PFSK-1 (cell line): ENCODE results near the gene PSIP1.

ENCODE experiments used
- FOXP2 ChIP-seq: optimal IDR thresholded peaks from 2 replicates; pipeline ENCODE3; 2011; ENCODE audit warnings: borderline replicate concordance, control low read depth, inconsistent platforms; ENCODE audit not compliant: insufficient read depth; ENCODE audit errors: extremely low read length, extremely low read depth
- POLR2AphosphoS5 ChIP-seq: IDR thresholded peaks from 2 replicates; pipeline ENCODE4 v1.6.1; 2012; ENCODE audit warnings: low read depth, mild to moderate bottlenecking, control low read depth, low read length, moderate library complexity
- REST ChIP-seq, 2 experiments: IDR thresholded peaks; 2 replicates each; pipeline versions ENCODE4 v1.6.1 to v1.8.0; 2011 to 2012; ENCODE audit warnings: low read depth in 2 of 2, low read length in 2 of 2, control low read depth in 1 of 2, inconsistent platforms in 1 of 2, mild to moderate bottlenecking in 1 of 2, moderate library complexity in 1 of 2; ENCODE audit not compliant: insufficient read depth in 1 of 2
- SIN3A ChIP-seq: IDR thresholded peaks from 2 replicates; pipeline ENCODE4 v1.6.1; 2012; ENCODE audit warnings: mild to moderate bottlenecking, low read length, moderate library complexity, borderline replicate concordance; ENCODE audit not compliant: insufficient read depth
- TAF1 ChIP-seq: IDR thresholded peaks from 2 replicates; pipeline ENCODE4 v1.6.1; 2012; ENCODE audit warnings: low read length, control low read depth, borderline replicate concordance; ENCODE audit not compliant: insufficient read depth

Gene PSIP1

DNA sequence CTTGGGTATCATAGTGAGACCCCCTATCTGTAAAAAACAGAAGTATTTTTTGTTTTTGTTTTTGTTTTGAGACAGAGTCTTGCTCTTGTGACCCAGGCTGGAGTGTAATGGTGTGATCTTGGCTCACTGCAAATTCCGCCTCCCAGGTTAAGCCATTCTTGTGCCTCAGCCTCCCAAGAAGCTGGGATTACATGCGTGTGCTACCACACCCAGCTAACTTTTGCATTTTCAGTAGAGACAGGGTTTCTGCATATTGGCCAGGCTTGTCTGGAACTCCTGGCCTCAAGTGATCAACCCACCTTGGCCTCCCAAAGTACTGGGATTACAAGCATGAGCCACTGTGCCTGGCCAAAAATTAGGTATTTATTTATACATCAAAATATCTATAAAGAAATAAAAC lies 31.9 kb upstream of the PSIP1 start:
- TF ChIP-seq POLR2AphosphoS5 (no peak), FOXP2 (no peak), REST (IDR thresholded peaks at IDR 0.05; ENCODE audit: insufficient read depth in 1 of 2, low read depth in 2 of 2, low read length in 2 of 2) (no peak), TAF1 (no peak), SIN3A (no peak)

- no peak for TF ChIP-seq REST (IDR thresholded peaks at IDR 0.05; ENCODE audit: insufficient read depth in 1 of 2, low read depth in 2 of 2, low read length in 2 of 2)
- TF ChIP-seq TAF1: no peak
- no peak for TF ChIP-seq FOXP2
- no peak for TF ChIP-seq POLR2AphosphoS5
- TF ChIP-seq SIN3A: no peak
These were observed 31.1 kb upstream of the PSIP1 start for GRCh38 chr9:15541872-15542271.

DNA sequence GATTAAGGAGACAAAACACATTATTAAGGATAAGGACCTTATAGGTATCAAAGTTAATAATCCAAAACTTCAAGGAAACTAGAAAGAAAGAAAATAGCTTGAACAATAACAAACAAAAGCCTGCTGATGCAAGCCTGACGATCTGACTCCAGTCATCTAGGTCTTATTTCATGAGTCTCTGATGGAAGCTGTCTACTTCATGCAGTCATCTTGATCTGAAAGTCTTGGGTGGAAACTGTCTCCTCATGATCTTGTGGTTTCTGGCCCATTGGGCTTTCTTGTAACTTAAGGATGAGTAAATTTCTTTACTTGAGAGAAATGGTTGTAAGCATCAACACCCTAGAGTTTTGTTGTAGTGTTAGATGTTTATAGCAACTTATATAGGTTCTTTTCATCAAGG lies 20.6 kb upstream of the PSIP1 start:
- TF ChIP-seq SIN3A: no peak
- TF ChIP-seq POLR2AphosphoS5: no peak
- no peak for TF ChIP-seq TAF1
- no peak for TF ChIP-seq FOXP2
- TF ChIP-seq REST (IDR thresholded peaks at IDR 0.05; ENCODE audit: insufficient read depth in 1 of 2, low read depth in 2 of 2, low read length in 2 of 2): no peak

DNA sequence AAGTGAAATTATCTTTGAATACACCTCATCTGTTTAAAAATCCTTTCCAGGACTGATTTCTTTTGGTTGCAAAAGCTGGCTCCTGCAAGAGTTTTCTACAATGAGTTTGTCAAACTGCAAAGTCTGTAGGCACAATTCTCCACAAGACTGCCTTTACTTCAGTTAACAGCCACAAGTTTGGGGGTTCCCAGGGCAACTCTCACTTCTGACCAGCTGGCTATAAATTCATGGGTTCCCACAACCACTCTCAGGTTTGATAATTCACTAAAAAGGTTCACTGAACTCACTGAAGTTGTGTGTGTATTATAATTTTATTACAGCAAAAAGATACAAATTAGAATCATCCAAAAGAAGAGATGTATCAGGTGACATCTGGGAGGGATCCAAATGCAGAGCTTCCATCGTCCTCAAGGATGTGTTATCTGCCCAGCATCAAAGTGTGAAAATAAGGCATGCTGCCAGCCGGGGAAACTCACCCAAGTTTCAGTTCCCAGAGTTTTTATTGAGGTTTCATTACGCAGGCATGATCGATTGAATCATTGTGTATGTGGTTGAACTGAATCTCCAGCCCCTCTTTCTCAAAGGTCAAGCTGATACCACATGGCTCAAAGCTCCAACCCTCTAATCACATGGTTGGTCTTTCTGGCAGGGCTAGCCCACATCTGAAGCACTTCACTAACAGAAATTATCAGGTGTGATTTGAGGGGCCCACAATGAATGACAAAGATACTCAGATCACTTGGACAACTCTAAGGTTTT lies 19.0 kb upstream of the PSIP1 start:
- TF ChIP-seq SIN3A (no peak), POLR2AphosphoS5 (no peak), FOXP2 (no peak), TAF1 (no peak), REST (IDR thresholded peaks at IDR 0.05; ENCODE audit: insufficient read depth in 1 of 2, low read depth in 2 of 2, low read length in 2 of 2) (no peak)

GRCh38 chr9:15525958-15526357 lies 15.2 kb upstream of the PSIP1 start:
- TF ChIP-seq POLR2AphosphoS5 (no peak), FOXP2 (no peak), REST (IDR thresholded peaks at IDR 0.05; ENCODE audit: insufficient read depth in 1 of 2, low read depth in 2 of 2, low read length in 2 of 2) (no peak), TAF1 (no peak), SIN3A (no peak)
